Ishikawa (cell line): ENCODE data around the gene TKT.
A peak's percentile ranks its signal among the peaks of the same experiment; 100 is the strongest.

Experiments
- CEBPB ChIP-seq: IDR thresholded peaks from 2 replicates; pipeline ENCODE4 v1.6.1; 2012
- CREB1 ChIP-seq: IDR thresholded peaks from 2 replicates; pipeline ENCODE4 v1.6.1; 2012; ENCODE audit warnings: low read depth
- EGR1 ChIP-seq: IDR thresholded peaks from 2 replicates; pipeline ENCODE4 v1.6.1; 2012
- EP300 ChIP-seq: IDR thresholded peaks from 2 replicates; pipeline ENCODE4 v1.6.1; 2012; ENCODE audit warnings: borderline replicate concordance
- FOXM1 ChIP-seq: IDR thresholded peaks from 2 replicates; pipeline ENCODE4 v1.6.1; 2012; ENCODE audit warnings: low read depth, borderline replicate concordance
- MAX ChIP-seq: IDR thresholded peaks from 2 replicates; pipeline ENCODE4 v1.6.1; 2012
- NFIC ChIP-seq: IDR thresholded peaks from 2 replicates; pipeline ENCODE4 v1.6.1; 2012
- RAD21 ChIP-seq: IDR thresholded peaks from 2 replicates; pipeline ENCODE4 v1.6.1; 2012; ENCODE audit warnings: low read depth
- REST ChIP-seq: IDR thresholded peaks from 2 replicates; pipeline ENCODE4 v1.6.1; 2012; ENCODE audit warnings: low read depth, mild to moderate bottlenecking
- TAF1 ChIP-seq: IDR thresholded peaks from 2 replicates; pipeline ENCODE4 v1.6.1; 2012; ENCODE audit warnings: low read depth, mild to moderate bottlenecking
- TCF12 ChIP-seq: IDR thresholded peaks from 2 replicates; pipeline ENCODE4 v1.6.1; 2012; ENCODE audit warnings: low read depth
- TEAD4 ChIP-seq: IDR thresholded peaks from 2 replicates; pipeline ENCODE4 v1.6.1; 2012
- YY1 ChIP-seq: IDR thresholded peaks from 2 replicates; pipeline ENCODE4 v1.6.1; 2012; ENCODE audit warnings: low read depth
- ZBTB7A ChIP-seq: IDR thresholded peaks from 2 replicates; pipeline ENCODE4 v1.6.1; 2012; ENCODE audit warnings: low read depth
- TF ChIP-seq, protein P1 (sequence below): IDR thresholded peaks from 2 replicates; pipeline ENCODE4 v1.6.1; 2012

TKT gene

GRCh38 chr3:53187430-53187829 lies 68.4 kb downstream of the TKT start:
- TF ChIP-seq, protein P1, sequence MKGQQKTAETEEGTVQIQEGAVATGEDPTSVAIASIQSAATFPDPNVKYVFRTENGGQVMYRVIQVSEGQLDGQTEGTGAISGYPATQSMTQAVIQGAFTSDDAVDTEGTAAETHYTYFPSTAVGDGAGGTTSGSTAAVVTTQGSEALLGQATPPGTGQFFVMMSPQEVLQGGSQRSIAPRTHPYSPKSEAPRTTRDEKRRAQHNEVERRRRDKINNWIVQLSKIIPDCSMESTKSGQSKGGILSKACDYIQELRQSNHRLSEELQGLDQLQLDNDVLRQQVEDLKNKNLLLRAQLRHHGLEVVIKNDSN: no peak
- TF ChIP-seq CREB1: no peak
- TF ChIP-seq CEBPB: no peak
- TF ChIP-seq FOXM1: no peak
- TF ChIP-seq TEAD4: no peak
- TF ChIP-seq MAX: no peak
- TF ChIP-seq REST: no peak
- no peak for TF ChIP-seq EGR1
- no peak for TF ChIP-seq YY1
- TF ChIP-seq RAD21: no peak
- TF ChIP-seq TCF12: no peak
- no peak for TF ChIP-seq ZBTB7A
- no peak for TF ChIP-seq TAF1
- no peak for TF ChIP-seq NFIC
- no peak for TF ChIP-seq EP300

DNA sequence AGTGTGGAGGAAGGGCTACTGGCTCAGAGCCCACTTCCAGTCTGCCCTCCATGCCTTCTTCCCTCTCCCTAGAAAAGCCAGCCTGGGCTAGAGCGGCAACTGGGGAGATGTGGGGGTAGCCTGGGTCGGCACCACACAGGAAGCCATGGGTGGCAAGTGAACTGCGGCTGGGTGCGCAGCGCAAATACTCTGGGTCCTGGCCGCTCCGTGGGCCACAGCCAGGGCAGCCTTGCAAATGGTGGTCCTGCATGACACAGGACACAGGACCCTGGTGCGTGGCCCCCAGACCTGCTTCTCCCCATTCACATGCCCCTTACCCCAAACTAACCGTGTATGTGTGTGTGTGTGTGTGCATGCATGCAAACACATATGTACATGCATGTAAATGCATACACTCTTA lies 69.1 kb downstream of the TKT start:
- TF ChIP-seq TEAD4: no peak

GRCh38 chr3:53185761-53186465 lies 69.9 kb downstream of the TKT start:
- TF ChIP-seq REST: no peak
- no peak for TF ChIP-seq YY1
- no peak for TF ChIP-seq MAX
- TF ChIP-seq EGR1: no peak
- no peak for TF ChIP-seq CEBPB
- no peak for TF ChIP-seq TCF12
- no peak for TF ChIP-seq RAD21
- TF ChIP-seq EP300: no peak
- TF ChIP-seq NFIC: no peak
- no peak for TF ChIP-seq CREB1
- no peak for TF ChIP-seq FOXM1
- TF ChIP-seq TEAD4: no peak
- no peak for TF ChIP-seq ZBTB7A
- no peak for TF ChIP-seq TAF1
- TF ChIP-seq, protein P1: no peak

GRCh38 chr3:53184701-53185100 lies 71.1 kb downstream of the TKT start:
- TF ChIP-seq TCF12 (no peak), MAX (no peak), ZBTB7A (no peak), EGR1 (no peak), NFIC (no peak), FOXM1 (no peak), TAF1 (no peak), CEBPB (no peak), TEAD4 (no peak), REST (no peak)

DNA sequence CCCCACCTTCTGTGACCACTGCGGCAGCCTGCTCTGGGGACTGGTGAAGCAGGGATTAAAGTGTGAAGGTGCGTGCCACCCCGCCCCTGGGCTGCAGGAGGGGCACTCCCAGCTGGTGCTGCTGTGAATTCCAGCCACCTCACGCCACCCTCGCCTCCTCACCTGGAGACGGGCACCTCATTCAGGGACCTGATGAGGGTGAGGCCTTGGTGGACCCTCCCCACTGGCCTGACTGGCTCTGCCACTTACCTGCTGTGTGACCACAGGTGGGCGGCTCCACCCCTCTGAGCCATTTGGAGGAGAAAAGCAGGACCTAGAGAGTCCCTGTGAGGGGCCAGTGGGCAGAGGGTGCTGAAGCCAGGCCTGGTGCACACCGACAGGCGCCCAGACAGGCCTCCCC lies 72.3 kb downstream of the TKT start:
- TF ChIP-seq EGR1 (no peak), EP300 (peak; percentile 73; the same call in 1 of the 2 replicates), CEBPB (no peak), TAF1 (no peak), TEAD4 (peak; percentile 86), TCF12 (peak; percentile 88), ZBTB7A (peak; percentile 96), NFIC (peak; percentile 50), YY1 (0 out of 2 replicates have a peak, but pooled peaks have one; percentile 47), FOXM1 (no peak; the same call in 1 of the 2 replicates), REST (no peak), MAX (peak; percentile 86), CREB1 (no peak), RAD21 (peak; percentile 29; the same call in 1 of the 2 replicates)
- TF ChIP-seq, protein P1: no peak; the same call in 1 of the 2 replicates
